ENCODE data around the gene SLC43A3. TPM values are rescaled to one million over a fixed set of nuclear protein-coding genes. Genes with fewer than 3 reads are reported as not detected.

SLC43A3 gene
- total RNA-seq, 3 donors from 2014 or later: 104 to 130 (median 105) TPM

DNA sequence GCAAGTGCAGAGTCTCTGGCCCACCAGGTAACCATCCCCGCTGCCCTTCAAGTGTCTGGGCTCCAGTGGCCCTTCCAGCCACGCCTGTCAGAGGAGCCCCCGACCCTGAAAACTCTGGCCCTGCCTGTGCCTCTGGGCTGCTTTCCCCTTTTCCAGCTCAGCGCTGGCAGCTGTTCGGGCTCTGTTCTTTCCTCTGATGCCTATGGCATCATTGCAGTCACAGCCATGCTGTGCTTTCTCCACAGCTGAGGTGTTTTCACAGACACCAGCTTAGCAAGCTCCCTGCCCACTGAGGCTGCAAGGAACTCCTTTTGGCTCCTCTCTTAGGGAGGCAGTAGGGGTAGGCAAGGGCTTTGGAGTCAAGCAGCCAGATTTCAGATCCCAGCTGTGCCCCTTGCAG, 67.5 kb downstream of the SLC43A3 start:
- Histone ChIP-seq H3K9me3 (no peaks in the 10 kb centered on the region), H3K36me3 (no peaks in the 10 kb centered on the region), H3K27ac (no peak overlapping the region), H3K27me3 (no peaks in the 10 kb centered on the region), H3K4me3 (no peak overlapping the region), H3K4me1 (no peaks in the 10 kb centered on the region)
- DNase-seq (ENCODE audit: low spot score in 2 of 2): no peak
- intact Hi-C loops (cut with DNase I; ENCODE audit: low total_unique reads): no loop called here
- TF ChIP-seq, protein P1, sequence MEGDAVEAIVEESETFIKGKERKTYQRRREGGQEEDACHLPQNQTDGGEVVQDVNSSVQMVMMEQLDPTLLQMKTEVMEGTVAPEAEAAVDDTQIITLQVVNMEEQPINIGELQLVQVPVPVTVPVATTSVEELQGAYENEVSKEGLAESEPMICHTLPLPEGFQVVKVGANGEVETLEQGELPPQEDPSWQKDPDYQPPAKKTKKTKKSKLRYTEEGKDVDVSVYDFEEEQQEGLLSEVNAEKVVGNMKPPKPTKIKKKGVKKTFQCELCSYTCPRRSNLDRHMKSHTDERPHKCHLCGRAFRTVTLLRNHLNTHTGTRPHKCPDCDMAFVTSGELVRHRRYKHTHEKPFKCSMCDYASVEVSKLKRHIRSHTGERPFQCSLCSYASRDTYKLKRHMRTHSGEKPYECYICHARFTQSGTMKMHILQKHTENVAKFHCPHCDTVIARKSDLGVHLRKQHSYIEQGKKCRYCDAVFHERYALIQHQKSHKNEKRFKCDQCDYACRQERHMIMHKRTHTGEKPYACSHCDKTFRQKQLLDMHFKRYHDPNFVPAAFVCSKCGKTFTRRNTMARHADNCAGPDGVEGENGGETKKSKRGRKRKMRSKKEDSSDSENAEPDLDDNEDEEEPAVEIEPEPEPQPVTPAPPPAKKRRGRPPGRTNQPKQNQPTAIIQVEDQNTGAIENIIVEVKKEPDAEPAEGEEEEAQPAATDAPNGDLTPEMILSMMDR (IDR thresholded peaks at IDR 0.05): no peak
- TF ChIP-seq POLR2AphosphoS5 (IDR thresholded peaks at IDR 0.05) (no peak), POLR2A (IDR thresholded peaks at IDR 0.05) (no peak)

DNA sequence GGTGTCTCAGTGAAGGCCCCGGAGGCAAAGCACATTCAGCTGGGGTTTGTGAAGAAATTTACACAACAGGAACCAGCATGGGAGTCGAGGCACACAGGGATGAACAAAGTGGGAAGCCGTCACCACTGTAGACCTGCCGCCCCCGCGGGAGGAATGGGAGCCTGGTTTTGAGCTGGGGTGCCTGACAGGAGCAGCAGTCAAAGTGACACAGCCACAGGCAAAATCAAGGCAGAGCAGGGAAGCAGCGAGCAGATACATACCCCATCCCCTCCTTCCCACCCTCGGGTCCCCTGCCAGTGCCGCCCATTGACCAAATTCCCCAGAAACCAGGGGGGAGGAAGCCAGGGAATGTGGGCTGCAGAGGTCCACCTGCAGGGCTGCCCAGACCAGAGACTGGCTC, 67.9 kb downstream of the SLC43A3 start:
- Histone ChIP-seq H3K4me3 (no peak overlapping the region), H3K27ac (no peak overlapping the region), H3K9me3 (no peaks in the 10 kb centered on the region), H3K4me1 (no peaks in the 10 kb centered on the region), H3K27me3 (no peaks in the 10 kb centered on the region), H3K36me3 (no peaks in the 10 kb centered on the region)
- DNase-seq (ENCODE audit: low spot score in 2 of 2): no peak
- intact Hi-C loops (cut with DNase I; ENCODE audit: low total_unique reads): no loop called here
- no peak for TF ChIP-seq POLR2A (IDR thresholded peaks at IDR 0.05)
- TF ChIP-seq POLR2AphosphoS5 (IDR thresholded peaks at IDR 0.05): no peak
- TF ChIP-seq, protein P1 (IDR thresholded peaks at IDR 0.05): no peak

DNA sequence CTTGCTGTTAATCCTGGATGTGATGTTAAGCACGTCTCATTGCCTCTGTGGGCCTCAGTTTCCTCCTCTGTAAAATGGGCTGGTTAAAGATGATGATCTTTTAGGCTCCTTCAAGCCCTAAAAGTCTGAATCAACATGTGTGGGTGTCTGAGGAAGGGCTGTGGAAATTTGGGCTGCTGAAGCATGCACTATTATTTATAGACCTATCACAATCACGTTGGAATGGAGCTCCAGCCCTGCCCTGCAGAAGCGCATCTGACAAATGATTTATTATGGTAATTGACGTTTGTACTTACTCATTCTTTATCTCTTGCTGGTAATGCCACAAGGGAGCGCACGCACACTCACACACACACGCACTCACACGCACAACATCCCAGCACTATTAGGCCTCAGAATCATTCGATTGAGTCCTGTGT, 68.4 kb downstream of the SLC43A3 start:
- Histone ChIP-seq H3K27me3 (no peaks in the 10 kb centered on the region), H3K9me3 (no peaks in the 10 kb centered on the region), H3K27ac (no peak overlapping the region), H3K4me1 (no peaks in the 10 kb centered on the region), H3K36me3 (no peaks in the 10 kb centered on the region), H3K4me3 (no peak overlapping the region)
- no peak for TF ChIP-seq POLR2A (IDR thresholded peaks at IDR 0.05)
- TF ChIP-seq, protein P1 (IDR thresholded peaks at IDR 0.05): no peak
- intact Hi-C loops (cut with DNase I; ENCODE audit: low total_unique reads): no loop called here
- no peak for DNase-seq (ENCODE audit: low spot score in 2 of 2)

DNA sequence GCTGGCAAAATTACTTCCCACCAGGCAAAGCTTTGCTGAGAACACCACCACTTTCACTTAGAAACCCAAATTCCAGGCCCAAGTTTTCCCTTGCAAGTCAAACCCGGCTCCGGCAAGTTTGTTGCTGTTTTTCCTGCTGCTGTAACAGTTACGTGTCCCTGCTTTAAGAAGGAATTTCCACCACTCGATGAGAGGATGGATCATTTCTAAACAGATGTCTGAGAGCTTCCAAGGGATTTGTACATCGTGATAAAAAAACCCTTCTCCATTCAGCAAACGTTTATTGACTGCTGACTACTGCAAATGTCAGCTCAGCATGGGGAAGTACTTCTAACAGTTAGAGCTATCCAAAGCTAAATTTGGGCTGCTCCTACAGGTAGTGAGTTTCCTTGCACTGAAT, 69.1 kb downstream of the SLC43A3 start:
- H3K9me3 ChIP-seq: no peaks in the 10 kb centered on the region
- no peaks in the 10 kb centered on the region for H3K36me3 ChIP-seq
- no peak overlapping the region for H3K27ac ChIP-seq
- no peaks in the 10 kb centered on the region for H3K27me3 ChIP-seq
- intact Hi-C loops (cut with DNase I; ENCODE audit: low total_unique reads): no loop called here
- H3K4me3 ChIP-seq: no peak overlapping the region
- H3K4me1 ChIP-seq: no peaks in the 10 kb centered on the region
- TF ChIP-seq POLR2AphosphoS5 (IDR thresholded peaks at IDR 0.05) (no peak), POLR2A (IDR thresholded peaks at IDR 0.05) (no peak)
- TF ChIP-seq, protein P1 (IDR thresholded peaks at IDR 0.05): no peak
- DNase-seq (ENCODE audit: low spot score in 2 of 2): no peak

DNA sequence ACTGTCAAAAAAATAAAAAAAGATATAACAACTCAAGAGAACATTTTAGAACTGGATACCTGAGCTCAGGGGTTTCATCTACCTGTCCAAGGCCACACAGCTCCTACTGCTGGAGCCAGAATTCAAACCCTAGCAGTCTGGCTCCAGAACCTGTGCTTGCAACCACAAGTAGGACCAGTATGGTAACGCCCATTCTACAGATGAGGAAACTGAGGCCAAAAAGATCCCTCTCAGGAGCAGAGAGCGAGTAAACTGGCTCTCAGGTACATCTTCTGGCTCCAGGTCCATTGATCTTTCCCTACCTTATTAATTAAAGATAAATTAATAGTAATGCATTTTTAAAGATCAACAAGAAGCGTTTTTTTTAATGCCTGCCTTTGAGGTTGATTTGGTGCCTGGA, 69.6 kb downstream of the SLC43A3 start:
- no peak overlapping the region for H3K27ac ChIP-seq
- no peak overlapping the region for H3K4me3 ChIP-seq
- no peaks in the 10 kb centered on the region for H3K36me3 ChIP-seq
- TF ChIP-seq POLR2AphosphoS5 (IDR thresholded peaks at IDR 0.05) (no peak), POLR2A (IDR thresholded peaks at IDR 0.05) (no peak)
- TF ChIP-seq, protein P1 (IDR thresholded peaks at IDR 0.05): no peak
- no peak for DNase-seq (ENCODE audit: low spot score in 2 of 2)
- H3K9me3 ChIP-seq: no peaks in the 10 kb centered on the region
- H3K27me3 ChIP-seq: no peaks in the 10 kb centered on the region
- intact Hi-C loops (cut with DNase I; ENCODE audit: low total_unique reads): no loop called here
- no peaks in the 10 kb centered on the region for H3K4me1 ChIP-seq

Other genes starting within 250 kb of the SLC43A3 start
- gene LRRC55, start 245.2 kb downstream of the SLC43A3 start, total RNA-seq: not detected
- 1 to 10 TPM in 1 of 3 donors, under 1 TPM in 2; 0.44 to 3.3 (median 0.80) TPM for gene APLNR, start 189.9 kb downstream of the SLC43A3 start, total RNA-seq
- gene TNKS1BP1, start 102.2 kb downstream of the SLC43A3 start, total RNA-seq: 100 to 1,000 TPM in 1 of 3 donors, 10 to 100 TPM in 2; 79.3 to 111 (median 82.7) TPM
- gene SSRP1, start 91.2 kb downstream of the SLC43A3 start, total RNA-seq: 10 to 100 TPM; 60.0 to 83.9 (median 76.5) TPM
- gene P2RX3, start 88.8 kb downstream of the SLC43A3 start, total RNA-seq: not detected
- not detected for gene PRG3, start 46.0 kb downstream of the SLC43A3 start, total RNA-seq
- 1 to 10 TPM in 1 of 3 donors, not detected in 2; 1.1 TPM for gene PRG2, start 36.5 kb downstream of the SLC43A3 start, total RNA-seq
- 1 to 10 TPM in 2 of 3 donors, under 1 TPM in 1; 0.32 to 2.3 (median 1.8) TPM for gene RTN4RL2, start 33.4 kb upstream of the SLC43A3 start, total RNA-seq
- gene SLC43A1, start 88.6 kb upstream of the SLC43A3 start, total RNA-seq: 10 to 100 TPM; 12.0 to 23.4 (median 13.4) TPM
- 10 to 100 TPM; 37.2 to 56.4 (median 45.9) TPM for gene TIMM10, start 103.6 kb upstream of the SLC43A3 start, total RNA-seq
- gene SMTNL1, start 110.5 kb upstream of the SLC43A3 start, total RNA-seq: not detected
- 10 to 100 TPM; 25.9 to 66.2 (median 48.1) TPM for gene UBE2L6, start 140.6 kb upstream of the SLC43A3 start, total RNA-seq
- gene SERPING1, start 170.6 kb upstream of the SLC43A3 start, total RNA-seq: 100 to 1,000 TPM; 421 to 823 (median 479) TPM
- 1 to 10 TPM; 1.1 to 2.3 (median 2.0) TPM for gene YPEL4, start 222.8 kb upstream of the SLC43A3 start, total RNA-seq
- 10 to 100 TPM; 15.4 to 17.7 (median 17.7) TPM for gene CLP1, start 230.6 kb upstream of the SLC43A3 start, total RNA-seq
- gene ZDHHC5, start 241.0 kb upstream of the SLC43A3 start, total RNA-seq: 10 to 100 TPM; 39.3 to 50.2 (median 39.8) TPM